Activated gamma-delta T cell (primary cell): ENCODE data around the gene ADGRB3.
"Not testable (repeated sequence)": the region's sequence is repeated elsewhere in the genome, so short reads cannot be mapped to it uniquely, and the experiment has no call there.

Experiments used
- DNase-seq: peaks from one replicate; lab custom pipeline; 2025; lab: John Stamatoyannopoulos, UW

Gene ADGRB3

GRCh38 chr6:68947721-68948120 is 312.6 kb downstream of the ADGRB3 start:
- no peak for DNase-seq

- DNase-seq: no peak
These were observed 316.2 kb downstream of the ADGRB3 start for GRCh38 chr6:68951270-68951669.

- no peak for DNase-seq
These were observed 323.2 kb downstream of the ADGRB3 start for GRCh38 chr6:68958327-68958726.

- no peak for DNase-seq
These were observed 332.6 kb downstream of the ADGRB3 start for GRCh38 chr6:68967549-68968300.

- DNase-seq: no peak
These were observed 333.2 kb downstream of the ADGRB3 start for GRCh38 chr6:68968301-68968649.

- no peak for DNase-seq
These were observed 338.0 kb downstream of the ADGRB3 start for GRCh38 chr6:68973066-68973465.

GRCh38 chr6:68975064-68975463 is 340.0 kb downstream of the ADGRB3 start:
- no peak for DNase-seq

GRCh38 chr6:68975816-68976215 is 340.7 kb downstream of the ADGRB3 start:
- DNase-seq: no peak

- DNase-seq: no peak
These were observed 341.2 kb downstream of the ADGRB3 start for GRCh38 chr6:68976260-68976659.

- no peak for DNase-seq
These were observed 343.3 kb downstream of the ADGRB3 start for GRCh38 chr6:68978411-68978810.

GRCh38 chr6:68981668-68982067 is 346.6 kb downstream of the ADGRB3 start:
- DNase-seq: not testable (repeated sequence)

GRCh38 chr6:68988698-68989097 is 353.6 kb downstream of the ADGRB3 start:
- DNase-seq: no peak

GRCh38 chr6:68990317-68990716 is 355.2 kb downstream of the ADGRB3 start:
- no peak for DNase-seq

- no peak for DNase-seq
These were observed 358.8 kb downstream of the ADGRB3 start for GRCh38 chr6:68993911-68994310.

- no peak for DNase-seq
These were observed 359.4 kb downstream of the ADGRB3 start for GRCh38 chr6:68994521-68994920.

- no peak for DNase-seq
These were observed 370.1 kb downstream of the ADGRB3 start for GRCh38 chr6:69005199-69005598.

- no peak for DNase-seq
These were observed 372.7 kb downstream of the ADGRB3 start for GRCh38 chr6:69007781-69008180.

- DNase-seq: no peak
These were observed 377.1 kb downstream of the ADGRB3 start for GRCh38 chr6:69012211-69012610.

GRCh38 chr6:69012876-69013275 is 377.8 kb downstream of the ADGRB3 start:
- no peak for DNase-seq

GRCh38 chr6:69018906-69019305 is 383.8 kb downstream of the ADGRB3 start:
- DNase-seq: no peak

GRCh38 chr6:69019832-69020231 is 384.8 kb downstream of the ADGRB3 start:
- no peak for DNase-seq

- no peak for DNase-seq
These were observed 387.9 kb downstream of the ADGRB3 start for GRCh38 chr6:69022993-69023392.

- DNase-seq: no peak
These were observed 391.2 kb downstream of the ADGRB3 start for GRCh38 chr6:69026243-69026642.

- no peak for DNase-seq
These were observed 391.6 kb downstream of the ADGRB3 start for GRCh38 chr6:69026715-69027114.
